ENCODE results near the gene TNNC1.

TNNC1 gene

DNA sequence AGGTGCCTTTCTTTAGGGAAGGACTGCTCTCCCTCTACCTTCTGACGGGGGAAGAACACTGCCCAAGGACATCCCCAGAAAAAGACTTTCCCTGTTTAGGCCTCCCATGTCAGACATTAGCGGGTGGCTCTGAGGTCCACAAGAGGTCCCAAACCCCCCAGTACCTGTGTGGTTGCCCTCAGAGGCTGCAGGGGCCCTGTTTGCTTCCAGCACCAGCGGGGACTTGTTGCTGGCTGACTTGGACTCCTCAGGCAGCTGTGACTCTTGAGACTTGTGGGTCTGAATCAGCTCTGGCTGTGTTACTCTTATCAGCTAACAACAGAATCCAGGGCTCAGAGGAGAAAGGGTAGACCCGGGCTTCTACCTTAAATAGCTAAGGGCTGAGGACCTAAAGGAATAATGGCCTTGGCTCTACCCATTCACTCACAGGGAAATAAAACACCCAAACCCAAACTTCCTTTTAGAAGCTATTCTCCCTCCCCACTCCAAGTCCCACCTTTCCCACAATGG, 48.2 kb downstream of the TNNC1 start:
- TF ChIP-seq, protein P1, sequence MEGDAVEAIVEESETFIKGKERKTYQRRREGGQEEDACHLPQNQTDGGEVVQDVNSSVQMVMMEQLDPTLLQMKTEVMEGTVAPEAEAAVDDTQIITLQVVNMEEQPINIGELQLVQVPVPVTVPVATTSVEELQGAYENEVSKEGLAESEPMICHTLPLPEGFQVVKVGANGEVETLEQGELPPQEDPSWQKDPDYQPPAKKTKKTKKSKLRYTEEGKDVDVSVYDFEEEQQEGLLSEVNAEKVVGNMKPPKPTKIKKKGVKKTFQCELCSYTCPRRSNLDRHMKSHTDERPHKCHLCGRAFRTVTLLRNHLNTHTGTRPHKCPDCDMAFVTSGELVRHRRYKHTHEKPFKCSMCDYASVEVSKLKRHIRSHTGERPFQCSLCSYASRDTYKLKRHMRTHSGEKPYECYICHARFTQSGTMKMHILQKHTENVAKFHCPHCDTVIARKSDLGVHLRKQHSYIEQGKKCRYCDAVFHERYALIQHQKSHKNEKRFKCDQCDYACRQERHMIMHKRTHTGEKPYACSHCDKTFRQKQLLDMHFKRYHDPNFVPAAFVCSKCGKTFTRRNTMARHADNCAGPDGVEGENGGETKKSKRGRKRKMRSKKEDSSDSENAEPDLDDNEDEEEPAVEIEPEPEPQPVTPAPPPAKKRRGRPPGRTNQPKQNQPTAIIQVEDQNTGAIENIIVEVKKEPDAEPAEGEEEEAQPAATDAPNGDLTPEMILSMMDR (IDR thresholded peaks at IDR 0.05; ENCODE audit: low read depth, low read length) = no peak

DNA sequence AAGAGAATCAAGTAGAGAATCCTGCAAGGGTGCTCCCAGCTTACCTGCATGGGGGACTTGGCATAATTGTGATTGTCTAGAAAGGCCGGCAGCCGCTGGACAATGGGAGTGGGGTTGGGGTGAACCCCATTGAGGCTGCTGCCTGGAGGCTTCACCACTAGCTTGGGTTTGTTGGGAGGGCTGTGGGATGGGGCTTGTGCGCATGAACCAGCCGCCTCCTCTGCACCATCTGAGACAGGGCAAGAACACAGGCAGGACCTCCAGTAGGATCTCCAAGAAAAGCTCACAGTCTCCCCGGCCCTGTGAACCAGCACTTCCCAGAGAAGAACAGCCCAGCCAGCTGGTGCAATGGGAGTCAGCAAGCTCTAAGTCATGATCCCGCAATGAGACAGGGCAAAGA, 48.8 kb downstream of the TNNC1 start:
- no peak overlapping the region for H3K4me3 ChIP-seq (ENCODE audit: low read depth, low read length)
- TF ChIP-seq, protein P1 (IDR thresholded peaks at IDR 0.05; ENCODE audit: low read depth, low read length) = no peak

More for the DNA sequence above, 48.2 kb downstream of the TNNC1 start:
- H3K4me3 ChIP-seq (ENCODE audit: low read depth, low read length) = no peak overlapping the region

DNA sequence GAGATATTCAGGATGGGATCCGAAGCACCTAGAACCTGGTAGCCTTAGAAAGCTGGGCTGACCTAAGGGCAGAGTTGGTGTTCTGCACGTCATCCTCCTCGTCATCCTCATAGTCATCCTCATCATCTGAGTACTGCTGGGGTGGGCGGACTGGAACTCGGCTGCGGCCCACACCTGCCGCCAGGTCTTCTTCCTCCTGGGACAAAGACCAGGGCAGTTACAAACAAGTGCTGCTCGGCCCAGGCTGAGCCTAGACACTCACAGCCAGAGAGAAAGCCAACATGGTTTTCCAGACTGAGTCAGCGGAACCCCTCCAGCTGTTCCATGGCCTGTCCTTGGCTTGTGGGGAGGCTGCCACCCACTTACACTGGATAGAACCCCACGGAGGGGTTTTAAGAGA, 49.5 kb downstream of the TNNC1 start:
- no peak overlapping the region for H3K4me3 ChIP-seq (ENCODE audit: low read depth, low read length)
- TF ChIP-seq, protein P1 (IDR thresholded peaks at IDR 0.05; ENCODE audit: low read depth, low read length) = no peak

DNA sequence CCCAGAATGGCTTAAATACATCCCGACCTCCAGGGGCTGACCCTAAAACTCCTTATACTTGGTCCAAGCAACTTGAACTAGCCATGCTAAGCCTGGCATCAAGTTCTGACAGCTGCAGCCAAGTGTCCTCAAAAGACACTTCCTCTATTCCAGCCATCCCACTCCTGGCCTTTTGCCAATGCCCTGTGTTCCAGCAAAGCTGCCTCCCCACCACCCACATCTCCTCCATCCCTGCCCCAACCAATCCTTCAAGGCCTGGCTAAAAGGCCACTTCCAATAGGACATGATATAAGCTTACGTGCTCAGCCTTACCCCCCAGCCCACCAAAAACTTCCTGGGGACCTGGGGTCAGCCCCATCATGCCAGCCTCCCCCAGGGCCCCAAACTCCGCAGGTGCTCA, 49.9 kb downstream of the TNNC1 start:
- TF ChIP-seq, protein P1 (IDR thresholded peaks at IDR 0.05; ENCODE audit: low read depth, low read length) = no peak
- H3K4me3 ChIP-seq (ENCODE audit: low read depth, low read length) = no peak overlapping the region

DNA sequence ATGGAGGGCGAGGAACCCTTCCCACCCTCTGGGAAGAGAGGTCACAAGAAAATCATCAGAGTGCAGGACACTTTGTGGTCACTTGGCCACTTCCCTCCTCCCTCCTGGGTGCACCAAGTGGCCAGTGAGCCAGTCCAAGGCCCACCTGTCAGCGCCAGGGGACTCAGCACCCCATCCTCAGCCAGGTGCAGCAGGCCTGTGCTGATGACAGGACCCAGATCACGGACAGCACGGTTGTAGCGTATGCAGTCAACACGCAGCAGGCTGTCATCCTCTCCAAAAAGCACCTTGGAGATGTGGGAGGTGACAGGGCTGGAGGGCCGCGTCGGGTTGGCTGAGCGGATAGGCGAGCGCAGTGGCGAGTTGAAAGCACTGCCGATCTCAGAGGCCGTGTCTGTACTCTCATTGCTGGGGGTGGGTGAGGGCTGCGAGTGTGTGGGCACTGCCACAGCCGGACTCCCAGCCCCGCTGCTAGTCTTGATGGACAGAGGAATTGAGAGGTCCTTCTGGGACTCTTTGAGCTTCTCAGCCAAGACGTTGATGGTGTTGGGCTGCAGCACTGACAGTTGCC, 50.5 kb downstream of the TNNC1 start:
- TF ChIP-seq, protein P1 (IDR thresholded peaks at IDR 0.05; ENCODE audit: low read depth, low read length) = no peak
- H3K4me3 ChIP-seq (ENCODE audit: low read depth, low read length) = no peak overlapping the region

DNA sequence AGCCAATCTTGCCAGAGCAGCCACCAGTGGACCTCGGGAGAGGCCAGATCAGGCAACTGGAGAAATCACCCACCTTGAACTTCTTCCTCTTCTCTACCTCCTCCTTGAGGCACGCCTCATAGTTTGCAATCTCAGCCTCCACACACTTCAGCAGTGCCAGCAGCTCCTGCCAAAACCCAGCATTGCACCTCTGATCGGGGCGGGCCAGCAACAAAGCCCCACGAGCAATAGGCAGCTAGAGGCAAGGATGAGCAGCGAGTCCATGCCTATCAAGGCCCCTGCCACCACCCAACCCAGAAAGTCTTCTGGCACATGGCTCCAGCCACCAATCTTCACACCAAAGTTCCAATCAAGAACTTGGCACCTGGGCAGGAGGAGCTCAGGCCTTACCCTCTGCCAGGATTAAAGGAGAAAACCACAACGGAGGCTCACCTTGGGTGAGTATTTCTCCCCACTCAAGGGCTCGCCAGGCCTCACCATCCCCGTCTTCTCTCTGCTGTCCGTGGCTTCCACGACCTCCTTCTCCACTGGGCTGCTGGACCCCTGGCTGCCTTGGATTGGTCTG, 51.1 kb downstream of the TNNC1 start:
- TF ChIP-seq, protein P1 (IDR thresholded peaks at IDR 0.05; ENCODE audit: low read depth, low read length) = no peak

DNA sequence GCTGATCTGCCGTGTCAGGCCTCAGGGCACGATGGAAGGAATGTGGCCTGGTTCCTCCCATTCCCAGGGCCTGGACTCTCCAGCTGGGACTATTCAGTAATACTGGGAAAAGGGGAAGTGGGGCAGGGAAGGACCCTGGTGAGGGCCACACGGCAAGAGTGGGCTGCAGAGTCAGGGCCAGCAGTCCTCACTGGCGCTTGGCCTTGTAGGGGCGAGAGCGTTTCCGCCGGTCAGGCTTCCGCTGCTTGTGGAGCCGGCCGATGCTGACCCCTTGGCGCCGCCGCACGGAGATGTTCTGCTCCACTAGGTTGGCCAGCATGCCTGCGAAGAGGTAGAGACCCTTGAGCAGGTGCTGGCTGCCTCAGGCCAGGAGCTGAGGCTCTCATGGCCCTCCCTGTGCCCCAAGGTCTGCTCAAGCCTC, 51.7 kb downstream of the TNNC1 start:
- no peak overlapping the region for H3K4me3 ChIP-seq (ENCODE audit: low read depth, low read length)
- TF ChIP-seq, protein P1 (IDR thresholded peaks at IDR 0.05; ENCODE audit: low read depth, low read length) = no peak

More for the DNA sequence above, 51.1 kb downstream of the TNNC1 start:
- H3K4me3 ChIP-seq (ENCODE audit: low read depth, low read length) = no peak overlapping the region
